Ecto neural progenitor cell (in vitro differentiated cells): ENCODE results near the gene SMARCE1.

ENCODE experiments used
- DNase-seq: peaks from one replicate; pipeline ENCODE4 v3.0.0-alpha.2; 2018; ENCODE audit warnings: low spot score

The SMARCE1 gene

GRCh38 chr17:40647624-40648383 lies at the start of gene SMARCE1:
Gene SMARCE1, minus strand, starts transcription at chr17:40647818. Its CDS starts 2,016 bp downstream, at chr17:40645802.
- peak; percentile 84 for DNase-seq

GRCh38 chr17:40697297-40697696 lies 49.7 kb upstream of the SMARCE1 start:
- no peak for DNase-seq

- no peak for DNase-seq
Measured at GRCh38 chr17:40696651-40697072, 49.0 kb upstream of the SMARCE1 start.

GRCh38 chr17:40695874-40696472 lies 48.4 kb upstream of the SMARCE1 start:
- no peak for DNase-seq

GRCh38 chr17:40694584-40694983 lies 47.0 kb upstream of the SMARCE1 start:
- no peak for DNase-seq

GRCh38 chr17:40687106-40687505 lies 39.5 kb upstream of the SMARCE1 start:
- no peak for DNase-seq

GRCh38 chr17:40686192-40686591 lies 38.6 kb upstream of the SMARCE1 start:
- no peak for DNase-seq

GRCh38 chr17:40680998-40681397 lies 33.4 kb upstream of the SMARCE1 start:
- no peak for DNase-seq

GRCh38 chr17:40679523-40679907 lies 31.9 kb upstream of the SMARCE1 start:
- DNase-seq, result no peak

- no peak for DNase-seq
Measured at GRCh38 chr17:40678902-40679522, 31.4 kb upstream of the SMARCE1 start.

GRCh38 chr17:40675905-40676304 lies 28.3 kb upstream of the SMARCE1 start:
- no peak for DNase-seq

- DNase-seq, result no peak
Measured at GRCh38 chr17:40672654-40673053, 25.0 kb upstream of the SMARCE1 start.

- no peak for DNase-seq
Measured at GRCh38 chr17:40671282-40671681, 23.7 kb upstream of the SMARCE1 start.

- no peak for DNase-seq
Measured at GRCh38 chr17:40666331-40666730, 18.7 kb upstream of the SMARCE1 start.

- no peak for DNase-seq
Measured at GRCh38 chr17:40664582-40665333, 17.1 kb upstream of the SMARCE1 start, which contains the start of gene KRT222. Gene KRT222, minus strand, starts transcription at chr17:40665177. Its CDS starts 78 bp downstream, at chr17:40665099.

GRCh38 chr17:40663252-40663651 lies 15.6 kb upstream of the SMARCE1 start:
- DNase-seq, result no peak

- no peak for DNase-seq
Measured at GRCh38 chr17:40659911-40660310, 12.3 kb upstream of the SMARCE1 start.

- no peak for DNase-seq
Measured at GRCh38 chr17:40658396-40658795, 10.8 kb upstream of the SMARCE1 start.

- no peak for DNase-seq
Measured at GRCh38 chr17:40651939-40652338, 4.3 kb upstream of the SMARCE1 start.

- DNase-seq, result peak; percentile 88
Measured at GRCh38 chr17:40648384-40648968, 858 bp upstream of the SMARCE1 start.

GRCh38 chr17:40646791-40647623 lies 611 bp downstream of the SMARCE1 start:
- DNase-seq, result no peak
